K562 (cell line): Measurements from ENCODE around the gene FAM222A. TPM values are rescaled to one million over a fixed set of nuclear protein-coding genes. Genes with fewer than 3 reads are reported as not detected.

ENCODE experiments used
- BRCA1 ChIP-seq, 2 experiments: fragments of 450-650 bp in 1 of 2; sonication (generic) in 1 of 2; formaldehyde crosslinking in 1 of 2; IDR thresholded peaks; 2 replicates each; pipeline versions ENCODE4 v1.5.0 to v1.6.1; 2017 to 2020; ENCODE audit warnings: mild to moderate bottlenecking in 1 of 2, missing genetic modification reagents in 1 of 2
- DMBX1 ChIP-seq: fragments of 250-450 bp; sonication (Bioruptor Pico); IDR thresholded peaks from 2 replicates; pipeline ENCODE4 v1.8.0; 2022; ENCODE audit warnings: inconsistent platforms, mild to moderate bottlenecking, moderate library complexity, borderline replicate concordance
- E2F8 ChIP-seq: fragments of 450-650 bp; IDR thresholded peaks from 2 replicates; pipeline ENCODE4 v1.7.1; 2018; ENCODE audit warnings: mild to moderate bottlenecking, low read depth; ENCODE audit not compliant: partially characterized antibody
- GATAD2B ChIP-seq: fragments of 450-650 bp; IDR thresholded peaks from 2 replicates; pipeline ENCODE4 v1.6.1; 2017; ENCODE audit warnings: mild to moderate bottlenecking, borderline replicate concordance
- KLF13 ChIP-seq: fragments of 450-650 bp; IDR thresholded peaks from 2 replicates; pipeline ENCODE4 v1.6.1; 2016; ENCODE audit warnings: missing genetic modification characterization, low read depth, mild to moderate bottlenecking, missing compliant biosample characterization, moderate library complexity, borderline replicate concordance
- KLF16 ChIP-seq: IDR thresholded peaks from 2 replicates; pipeline ENCODE4 v1.6.1; 2016; ENCODE audit warnings: antibody characterized with exemption
- L3MBTL2 ChIP-seq: fragments of 450-650 bp; IDR thresholded peaks from 2 replicates; pipeline ENCODE4 v1.6.1; 2016; ENCODE audit warnings: mild to moderate bottlenecking, moderate library complexity
- MCM5 ChIP-seq: fragments of 450-650 bp; IDR thresholded peaks from 2 replicates; pipeline ENCODE4 v1.6.1; 2016; ENCODE audit warnings: low read depth
- MITF ChIP-seq: IDR thresholded peaks from 2 replicates; pipeline ENCODE4 v1.6.1; 2014; ENCODE audit warnings: antibody characterized with exemption
- NEUROD1 ChIP-seq: fragments of 150-350 bp; IDR thresholded peaks from 2 replicates; pipeline ENCODE4 v1.6.1; 2014; ENCODE audit warnings: borderline replicate concordance, low read length, low read depth; ENCODE audit not compliant: partially characterized antibody
- PREB ChIP-seq: sonication (generic); formaldehyde crosslinking; IDR thresholded peaks from 2 replicates; pipeline ENCODE4 v1.8.1; 2023; ENCODE audit warnings: mild to moderate bottlenecking, missing genetic modification reagents
- SIX5 ChIP-seq, 2 experiments: IDR thresholded peaks; 2 replicates each; pipeline ENCODE4 v1.6.1; 2011; ENCODE audit warnings: low read length in 2 of 2, borderline replicate concordance in 1 of 2, low read depth in 1 of 2, mild to moderate bottlenecking in 1 of 2, moderate library complexity in 1 of 2; ENCODE audit not compliant: insufficient read depth in 1 of 2
- SP1 ChIP-seq: sonication (generic); formaldehyde crosslinking; IDR thresholded peaks from 2 replicates; pipeline ENCODE4 v1.8.1; 2022; ENCODE audit warnings: mild to moderate bottlenecking, missing genetic modification reagents
- VEZF1 ChIP-seq: fragments of 200-800 bp; sonication (Bioruptor generic); IDR thresholded peaks from 2 replicates; pipeline ENCODE4 v1.6.1; 2017; ENCODE audit warnings: missing genetic modification characterization, missing compliant biosample characterization
- ZNF175 ChIP-seq: fragments of 200-800 bp; sonication (Bioruptor generic); IDR thresholded peaks from 2 replicates; pipeline ENCODE4 v1.6.1; 2016; ENCODE audit warnings: low read depth, mild to moderate bottlenecking, missing genetic modification characterization, missing compliant biosample characterization
- ZNF217 ChIP-seq: sonication (generic); formaldehyde crosslinking; IDR thresholded peaks from 2 replicates; pipeline ENCODE4 v1.8.0; 2022; ENCODE audit warnings: mild to moderate bottlenecking, missing genetic modification reagents
- ZNF589 ChIP-seq: fragments of 200-800 bp; sonication (Bioruptor generic); IDR thresholded peaks from 2 replicates; pipeline ENCODE4 v1.6.1; 2016; ENCODE audit warnings: low read depth, missing genetic modification characterization, missing compliant biosample characterization
- polyA plus RNA-seq, 8 experiments: library from polyadenylated mRNA; depleted of rRNA in 4 of 8; stranded (reverse) in 5 of 8; unstranded in 3 of 8; fragments of >200 nt; fragmentation: Nextera tagmentation in 2 of 8; fragmentation: Illumina TruSeq in 1 of 8; extraction: Ambion mirVana in 2 of 8; extraction: Trizol in 1 of 8; gene quantifications; 2 replicates each; pipeline versions ENCODE4 v1.2.1 to v1.2.3, GENCODE V29; 2011 to 2014; ENCODE audit warnings: inconsistent platforms in 1 of 8, missing spikeins in 1 of 8
- total RNA-seq, 7 experiments: library from RNA; depleted of rRNA in 6 of 7; stranded (reverse); fragments of >200 nt in 6 of 7; fragmentation: Illumina TruSeq in 2 of 7; extraction: Trizol in 2 of 7; gene quantifications; 2 replicates each; pipeline versions ENCODE4 v1.2.1 to v1.2.3, GENCODE V29; 2011 to 2021; ENCODE audit warnings: low replicate concordance in 1 of 7

The FAM222A gene
- total and polyA plus RNA-seq, 9 of the 15 experiments (the other 6 are each of a cell fraction or from before 2014, with no cell fraction given): 0.03 to 0.36 (median 0.12) TPM; not detected in 1

GRCh38 chr12:109713187-109714070 lies at the start of gene FAM222A (continued):
- TF ChIP-seq GATAD2B (no peak), MCM5 (no peak), ZNF217 (CRISPR knock-in tag) (no peak), SIX5 (IDR thresholded peaks at IDR 0.05; ENCODE audit: borderline replicate concordance in 1 of 2, insufficient read depth in 1 of 2, low read depth in 1 of 2, low read length in 2 of 2) (peak; percentile 96 to 97), VEZF1 (CRISPR knock-in tag) (peak; percentile 90), NEUROD1 (no peak), PREB (no peak), ZNF175 (CRISPR knock-in tag) (peak; percentile 67; the same call in 1 of the 2 replicates), E2F8 (peak; percentile 100), L3MBTL2 (peak; percentile 85), KLF16 (no peak), BRCA1 (IDR thresholded peaks at IDR 0.05) (no peak), BRCA1 (CRISPR knock-in tag; IDR thresholded peaks at IDR 0.05) (no peak), SP1 (CRISPR knock-in tag) (no peak; the same call in 1 of the 2 replicates), DMBX1 (no peak), ZNF589 (CRISPR knock-in tag) (peak; percentile 71; the same call in 1 of the 2 replicates), KLF13 (tag) (0 out of 2 replicates have a peak, but pooled peaks have one; percentile 13), MITF (no peak)
